Measurements from ENCODE around the gene PGM5. TPM values are rescaled to one million over a fixed set of nuclear protein-coding genes. Genes with fewer than 3 reads are reported as not detected.
"Not testable (repeated sequence)": the region's sequence is repeated elsewhere in the genome, so short reads cannot be mapped to it uniquely, and the experiment has no call there.

PGM5 gene
- total and polyA plus RNA-seq, 2 of the 8 experiments (the other 6 are each of a cell fraction or from before 2014, with no cell fraction given), result not detected

DNA sequence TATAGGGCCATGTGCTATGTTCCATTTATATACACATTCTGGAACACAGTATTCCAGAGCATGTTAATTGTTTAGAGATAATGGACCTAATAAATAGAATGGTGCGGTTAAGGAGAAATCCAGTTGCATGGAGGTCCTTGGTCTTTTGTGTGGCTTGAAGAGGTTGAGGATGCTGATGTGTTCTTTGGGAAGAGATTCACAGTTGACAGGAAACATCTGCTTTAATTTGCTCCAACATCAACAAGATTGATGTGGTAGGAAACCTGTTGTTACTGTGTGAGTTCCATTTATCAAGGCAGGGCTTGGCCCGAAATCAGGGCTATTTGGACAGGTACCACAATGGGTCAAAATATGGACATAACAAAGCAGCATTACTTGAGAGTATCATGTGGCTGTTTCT, 56.3 kb downstream of the PGM5 start:
- H3K27ac ChIP-seq (ENCODE audit: low read depth, low read length); H3K9ac ChIP-seq (replicated peaks in 1 of 4; ENCODE audit: extremely low read depth in 1 of 4, low read depth in 3 of 4, low read length in 3 of 4); H3K14ac ChIP-seq (ENCODE audit: insufficient read length); H3K23me2 ChIP-seq (ENCODE audit: low read depth, low read length); H3K23ac ChIP-seq (ENCODE audit: insufficient read length); POLR2A ChIA-PET (ENCODE audit: partially characterized antibody); H2BK5ac ChIP-seq (ENCODE audit: low read depth, low read length); FAIRE-seq; H2BK12ac ChIP-seq (ENCODE audit: low read depth, low read length); H2BK20ac ChIP-seq (ENCODE audit: low read length); DNase-seq (ENCODE audit: low read depth in 1 of 2, low spot score in 2 of 2); H4K91ac ChIP-seq (replicated peaks; ENCODE audit: insufficient read length, low read length); H3K36me3 ChIP-seq (ENCODE audit: control insufficient read depth in 2 of 4, insufficient read depth in 4 of 4, low read length in 3 of 4); H3K4me2 ChIP-seq (ENCODE audit: insufficient read depth in 1 of 2, low read depth in 2 of 2, low read length in 2 of 2); H3K4ac ChIP-seq (replicated peaks; ENCODE audit: insufficient read length, low read depth, low read length); H2BK120ac ChIP-seq (replicated peaks; ENCODE audit: low read depth, low read length); H3K4me3 ChIP-seq (ENCODE audit: extremely low read depth in 1 of 4, insufficient read depth in 2 of 4, low read depth in 3 of 4, low read length in 4 of 4); H3K79me2 ChIP-seq (ENCODE audit: control insufficient read depth in 1 of 2, insufficient read depth in 2 of 2, low read length in 2 of 2); H3K18ac ChIP-seq (ENCODE audit: extremely low read depth, low read length); H4K5ac ChIP-seq (ENCODE audit: insufficient read length, low read depth, low read length); H3K27me3 ChIP-seq (replicated peaks in 1 of 4; ENCODE audit: control insufficient read depth in 3 of 4, extremely low read depth in 1 of 4, insufficient read depth in 3 of 4, low read length in 3 of 4); H3K79me1 ChIP-seq (ENCODE audit: low read depth, low read length); H2BK15ac ChIP-seq (ENCODE audit: low read length); H2AK5ac ChIP-seq (ENCODE audit: low read depth, low read length); CTCF ChIA-PET (ENCODE audit: partially characterized antibody); H3K56ac ChIP-seq (replicated peaks; ENCODE audit: insufficient read length, low read depth, low read length); H4K8ac ChIP-seq (ENCODE audit: extremely low read depth, insufficient read depth, low read length); H3K4me1 ChIP-seq (replicated peaks in 1 of 4; ENCODE audit: control insufficient read depth in 3 of 4, insufficient read depth in 4 of 4, low read length in 3 of 4); H2AFZ ChIP-seq (ENCODE audit: low read length); H3K9me3 ChIP-seq (ENCODE audit: insufficient read depth in 2 of 2, low read depth in 1 of 2, low read length in 1 of 2); H4K20me1 ChIP-seq (replicated peaks in 1 of 2; ENCODE audit: control insufficient read depth in 1 of 2, insufficient read depth in 2 of 2, low read length in 2 of 2): not testable (repeated sequence)
- 94% methylated on average over 2 of the region's 2 CpGs; no CpG with 5 or more reads in 1 of the 2 experiments for WGBS, 2 experiments (ENCODE audit: extremely low coverage in 1 of 2, insufficient coverage in 1 of 2, insufficient read length in 1 of 2, insufficient replicate concordance in 2 of 2, low coverage in 1 of 2, low lambda C conversion rate in 2 of 2, missing lambda C conversion rate in 1 of 2)

- H3K9me3 ChIP-seq (ENCODE audit: insufficient read depth in 2 of 2, low read depth in 1 of 2, low read length in 1 of 2); H3K4me2 ChIP-seq (ENCODE audit: insufficient read depth in 1 of 2, low read depth in 2 of 2, low read length in 2 of 2); H4K8ac ChIP-seq (ENCODE audit: extremely low read depth, insufficient read depth, low read length); H3K9ac ChIP-seq (replicated peaks in 1 of 4; ENCODE audit: extremely low read depth in 1 of 4, low read depth in 3 of 4, low read length in 3 of 4); H3K27ac ChIP-seq (ENCODE audit: low read depth, low read length); H3K4me1 ChIP-seq (replicated peaks in 1 of 4; ENCODE audit: control insufficient read depth in 3 of 4, insufficient read depth in 4 of 4, low read length in 3 of 4); H2AFZ ChIP-seq (ENCODE audit: low read length); H3K18ac ChIP-seq (ENCODE audit: extremely low read depth, low read length); H2BK120ac ChIP-seq (replicated peaks; ENCODE audit: low read depth, low read length); H2BK20ac ChIP-seq (ENCODE audit: low read length); H3K4me3 ChIP-seq (ENCODE audit: extremely low read depth in 1 of 4, insufficient read depth in 2 of 4, low read depth in 3 of 4, low read length in 4 of 4); DNase-seq (ENCODE audit: low read depth in 1 of 2, low spot score in 2 of 2); H2AK5ac ChIP-seq (ENCODE audit: low read depth, low read length); H3K27me3 ChIP-seq (replicated peaks in 1 of 4; ENCODE audit: control insufficient read depth in 3 of 4, extremely low read depth in 1 of 4, insufficient read depth in 3 of 4, low read length in 3 of 4); H3K23me2 ChIP-seq (ENCODE audit: low read depth, low read length); H2BK15ac ChIP-seq (ENCODE audit: low read length); FAIRE-seq; H3K14ac ChIP-seq (ENCODE audit: insufficient read length); H3K56ac ChIP-seq (replicated peaks; ENCODE audit: insufficient read length, low read depth, low read length); H2BK12ac ChIP-seq (ENCODE audit: low read depth, low read length); H3K79me1 ChIP-seq (ENCODE audit: low read depth, low read length); H4K91ac ChIP-seq (replicated peaks; ENCODE audit: insufficient read length, low read length); H2BK5ac ChIP-seq (ENCODE audit: low read depth, low read length); H3K23ac ChIP-seq (ENCODE audit: insufficient read length); H3K4ac ChIP-seq (replicated peaks; ENCODE audit: insufficient read length, low read depth, low read length); H4K20me1 ChIP-seq (replicated peaks in 1 of 2; ENCODE audit: control insufficient read depth in 1 of 2, insufficient read depth in 2 of 2, low read length in 2 of 2); H4K5ac ChIP-seq (ENCODE audit: insufficient read length, low read depth, low read length); H3K79me2 ChIP-seq (ENCODE audit: control insufficient read depth in 1 of 2, insufficient read depth in 2 of 2, low read length in 2 of 2); H3K36me3 ChIP-seq (ENCODE audit: control insufficient read depth in 2 of 4, insufficient read depth in 4 of 4, low read length in 3 of 4); POLR2A ChIA-PET (ENCODE audit: partially characterized antibody); CTCF ChIA-PET (ENCODE audit: partially characterized antibody): not testable (repeated sequence)
- 90% methylated on average over 1 of the region's 1 CpG; no CpG with 5 or more reads in 1 of the 2 experiments for WGBS, 2 experiments (ENCODE audit: extremely low coverage in 1 of 2, insufficient coverage in 1 of 2, insufficient read length in 1 of 2, insufficient replicate concordance in 2 of 2, low coverage in 1 of 2, low lambda C conversion rate in 2 of 2, missing lambda C conversion rate in 1 of 2)
These were observed 58.7 kb downstream of the PGM5 start for GRCh38 chr9:68415065-68415464.
